GM18498 (cell line): Measurements from ENCODE around the gene INPP4B.
"Not testable (repeated sequence)": the region's sequence is repeated elsewhere in the genome, so short reads cannot be mapped to it uniquely, and the experiment has no call there.

Experiments used
- ATAC-seq: cut with Tn5 transposase; IDR thresholded peaks from one replicate; pipeline ENCODE4 v1.9.1; 2021; ENCODE audit warnings: mild to moderate bottlenecking, moderate library complexity; ENCODE audit not compliant: unreplicated experiment

The INPP4B gene

DNA sequence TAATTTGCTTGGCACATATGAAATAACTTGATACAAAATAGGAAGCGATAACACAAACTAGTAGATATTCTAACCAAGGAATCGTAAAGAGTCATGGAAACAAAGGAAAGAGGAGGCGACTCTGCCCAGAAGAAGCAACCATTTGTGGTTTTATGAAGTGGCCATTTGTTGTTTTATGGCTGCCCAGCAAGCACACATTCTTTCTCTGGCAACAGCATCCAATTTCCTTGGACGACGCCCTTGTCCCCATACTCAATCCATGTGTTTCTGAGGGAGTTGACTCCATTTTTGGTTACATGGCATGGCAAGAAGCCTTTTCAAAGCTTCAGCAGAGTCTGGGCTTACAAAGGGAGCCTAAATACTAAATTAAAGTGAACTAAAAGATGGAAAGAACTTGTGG lies 295.1 kb downstream of the INPP4B start:
- no peak for ATAC-seq

- ATAC-seq, result no peak
These were observed 296.2 kb downstream of the INPP4B start for GRCh38 chr4:142549726-142550463.

DNA sequence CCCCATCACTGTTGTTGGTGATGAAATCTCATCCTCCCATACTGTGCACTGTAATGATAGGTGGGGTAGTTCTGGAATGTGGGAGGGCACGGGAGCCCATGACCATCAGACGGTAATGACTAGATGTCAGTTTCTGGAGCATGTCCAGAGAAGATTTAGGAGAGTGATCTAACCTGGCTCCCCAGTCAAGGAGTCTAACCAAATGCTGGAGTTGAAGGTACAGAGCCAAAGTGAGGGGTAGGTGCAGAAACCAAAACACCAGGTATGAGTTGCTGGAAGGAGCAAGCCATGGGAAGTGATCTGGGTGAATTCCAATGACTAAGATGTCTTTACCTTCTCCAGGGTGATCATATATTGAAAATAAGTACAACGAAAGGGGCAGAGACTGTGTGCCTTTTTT lies 296.9 kb downstream of the INPP4B start:
- ATAC-seq, result no peak

GRCh38 chr4:142548491-142548890 lies 297.6 kb downstream of the INPP4B start:
- ATAC-seq, result no peak

DNA sequence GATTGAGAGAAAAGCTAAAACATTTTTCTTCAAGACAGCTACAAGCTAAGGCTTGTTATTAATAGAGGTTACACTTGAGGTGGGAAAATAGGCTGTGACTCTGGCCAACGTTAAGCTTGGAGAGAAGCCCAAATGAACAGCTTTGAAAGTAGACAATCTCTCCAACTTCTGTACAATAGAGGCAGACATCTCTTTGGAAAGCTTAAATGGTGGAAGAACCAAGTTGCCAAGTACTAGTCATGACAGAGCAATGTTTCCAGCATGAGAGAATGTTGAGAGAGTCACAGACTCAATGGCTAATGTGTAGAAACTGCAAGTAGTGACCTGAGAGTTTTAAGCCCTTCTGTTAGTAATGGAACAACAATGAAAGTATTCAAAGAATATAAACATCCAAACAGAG lies 298.1 kb downstream of the INPP4B start:
- ATAC-seq, result no peak

GRCh38 chr4:142544594-142544993 lies 301.5 kb downstream of the INPP4B start:
- ATAC-seq, result no peak

- ATAC-seq, result no peak
These were observed 302.1 kb downstream of the INPP4B start for GRCh38 chr4:142544039-142544438.

DNA sequence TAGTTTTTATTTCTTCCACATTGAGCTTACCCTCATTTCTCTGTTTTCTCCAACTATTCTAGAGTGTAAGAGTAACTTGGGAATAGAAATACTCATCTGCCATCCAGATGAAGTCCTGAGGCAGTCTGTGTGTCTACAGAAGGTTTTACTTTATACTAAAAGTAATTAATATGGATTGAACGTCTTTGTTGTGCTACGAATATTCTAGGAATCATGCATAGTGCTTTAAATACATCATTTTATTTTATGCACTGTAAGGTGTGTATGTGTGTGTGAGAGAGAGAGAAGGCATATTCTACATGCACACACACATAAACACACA lies 305.7 kb downstream of the INPP4B start:
- no peak for ATAC-seq

- ATAC-seq, result no peak
These were observed 306.2 kb downstream of the INPP4B start for GRCh38 chr4:142539796-142540482.

- no peak for ATAC-seq
These were observed 311.1 kb downstream of the INPP4B start for GRCh38 chr4:142535009-142535408.

DNA sequence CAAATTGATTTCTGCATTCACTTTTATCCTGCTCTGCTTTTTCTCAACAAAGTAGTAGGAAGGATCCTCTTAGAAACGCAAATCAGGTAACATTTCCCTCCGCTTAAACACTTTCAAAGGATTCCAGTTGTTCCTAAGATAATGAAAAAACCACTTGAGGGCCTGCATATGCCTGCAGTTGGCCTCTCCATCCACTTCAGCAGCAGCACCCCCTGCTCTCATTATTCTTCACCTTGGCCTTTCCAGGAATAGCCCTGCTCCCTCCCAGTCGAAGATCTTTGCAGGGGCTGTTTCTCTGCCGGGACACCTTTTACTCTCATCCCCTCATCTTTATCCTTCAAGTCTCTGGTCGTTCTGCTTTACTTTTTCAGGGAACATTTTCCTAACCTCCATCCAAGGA lies 314.0 kb downstream of the INPP4B start:
- ATAC-seq, result no peak

GRCh38 chr4:142530728-142531127 lies 315.4 kb downstream of the INPP4B start:
- no peak for ATAC-seq

GRCh38 chr4:142528433-142528832 lies 317.7 kb downstream of the INPP4B start:
- no peak for ATAC-seq

DNA sequence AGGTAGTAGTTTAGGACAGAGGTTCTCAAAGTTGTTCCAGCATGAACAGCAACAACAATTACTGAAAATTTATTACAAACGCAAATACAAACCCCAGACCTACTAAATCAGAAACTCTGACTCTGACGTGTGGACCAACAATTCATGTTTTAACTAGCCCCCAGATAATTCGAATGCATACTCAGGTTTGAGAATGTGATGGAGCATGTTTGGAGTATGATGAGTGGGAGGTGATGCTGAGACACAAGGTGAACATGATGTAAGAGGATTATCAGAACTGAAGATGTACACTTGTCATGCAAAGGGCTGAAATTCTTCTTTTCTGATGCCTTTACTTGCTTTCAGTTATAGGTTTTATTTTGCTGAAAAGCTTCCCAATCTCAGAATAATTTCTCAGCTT lies 323.0 kb downstream of the INPP4B start:
- ATAC-seq, result no peak

- no peak for ATAC-seq
These were observed 326.8 kb downstream of the INPP4B start for GRCh38 chr4:142519342-142519741.

- ATAC-seq, result no peak
These were observed 329.2 kb downstream of the INPP4B start for GRCh38 chr4:142516686-142517526.

DNA sequence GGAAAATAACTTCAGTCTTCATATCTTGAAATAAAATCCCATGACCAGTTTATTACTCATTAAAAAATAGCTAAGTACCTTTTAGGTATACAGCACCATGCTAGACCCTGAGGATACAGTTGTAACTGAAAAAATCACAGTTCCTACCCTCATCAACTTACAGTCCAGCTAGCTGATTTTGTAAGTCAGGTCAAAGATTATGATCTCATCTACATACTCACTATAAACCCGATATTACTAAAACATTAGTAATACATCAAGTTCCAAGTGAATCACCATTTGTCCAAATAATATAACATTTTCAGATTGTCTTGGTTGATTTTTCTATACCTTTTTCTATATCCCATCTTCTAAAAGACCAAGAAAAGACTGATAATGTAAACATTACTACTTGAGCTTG lies 333.9 kb downstream of the INPP4B start:
- no peak for ATAC-seq

GRCh38 chr4:142509881-142510280 lies 336.2 kb downstream of the INPP4B start:
- ATAC-seq, result no peak

GRCh38 chr4:142509381-142509780 lies 336.7 kb downstream of the INPP4B start:
- ATAC-seq, result not testable (repeated sequence)

DNA sequence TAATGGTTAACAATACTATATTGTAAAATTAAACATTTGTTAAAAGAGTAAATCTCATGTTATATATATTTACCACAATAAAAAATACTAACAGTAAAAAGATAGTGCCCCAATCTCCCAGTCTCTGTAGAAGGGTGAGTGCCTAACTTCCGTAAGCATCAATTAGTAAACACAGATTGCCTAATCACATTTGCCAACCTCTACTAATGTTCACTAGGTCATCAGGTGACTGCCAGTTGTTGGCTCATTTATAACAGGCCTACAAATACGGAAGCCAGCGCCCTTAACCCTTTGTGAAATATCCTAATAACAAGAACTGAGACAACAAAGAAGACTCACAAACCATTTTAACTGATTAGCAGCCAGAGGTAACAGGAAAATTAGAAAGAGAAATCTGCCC lies 345.1 kb downstream of the INPP4B start:
- ATAC-seq, result no peak

DNA sequence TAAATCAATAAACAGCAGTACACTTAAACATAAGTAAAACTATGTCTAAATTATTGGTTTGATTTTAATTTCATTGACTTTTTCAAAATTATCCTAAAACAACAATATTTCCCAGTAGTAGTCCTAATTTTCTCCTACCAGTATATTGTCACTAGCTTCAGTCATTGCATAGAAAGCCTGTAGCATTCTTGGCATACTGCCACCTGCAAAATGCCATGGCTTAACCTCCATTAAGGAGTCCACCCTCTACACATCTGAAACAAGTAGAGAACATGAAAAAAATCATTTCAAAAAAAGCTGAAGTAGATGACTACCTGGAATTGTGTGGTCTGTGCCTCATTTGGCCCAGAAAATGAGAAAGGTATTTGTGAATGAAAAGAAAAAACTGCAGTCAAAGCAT lies 348.5 kb downstream of the INPP4B start:
- no peak for ATAC-seq
